H9 (cell line): ENCODE measurements around the gene MORN1. TPM values are rescaled to one million over a fixed set of nuclear protein-coding genes. Genes with fewer than 3 reads are reported as not detected.

Source experiments
- DNase-seq: peaks from one replicate; pipeline ENCODE4 v3.0.0-alpha.2; 2017
- H2AFZ ChIP-seq: one replicate; pipeline ENCODE4 v1.6.1; 2013; ENCODE audit warnings: mild to moderate bottlenecking, low read length, control low read depth, moderate library complexity
- H2AK5ac ChIP-seq: 2 replicates; pipeline ENCODE4 v1.6.1; 2013; ENCODE audit warnings: low read length, control low read depth, mixed read lengths; ENCODE audit not compliant: insufficient read length
- H2BK120ac ChIP-seq: one replicate; pipeline ENCODE4 v1.6.1; 2013; ENCODE audit warnings: low read depth, mild to moderate bottlenecking, low read length, control low read depth, inconsistent platforms; ENCODE audit not compliant: poor library complexity, severe bottlenecking
- H2BK12ac ChIP-seq: 2 replicates; pipeline ENCODE4 v1.6.1; 2013; ENCODE audit warnings: low read length, control low read depth, mixed read lengths, low read depth; ENCODE audit not compliant: insufficient read length
- H2BK15ac ChIP-seq: 2 replicates; pipeline ENCODE4 v1.6.1; 2013; ENCODE audit warnings: low read depth, low read length, control low read depth
- H2BK20ac ChIP-seq: one replicate; pipeline ENCODE4 v1.6.1; 2013; ENCODE audit warnings: low read depth, mild to moderate bottlenecking, low read length, control low read depth, inconsistent platforms; ENCODE audit not compliant: poor library complexity, severe bottlenecking
- H2BK5ac ChIP-seq: 2 replicates; pipeline ENCODE4 v1.6.1; 2013; ENCODE audit warnings: low read length, control low read depth, mixed read lengths; ENCODE audit not compliant: insufficient read length
- H3K14ac ChIP-seq: 2 replicates; pipeline ENCODE4 v1.6.1; 2013; ENCODE audit warnings: low read length, control low read depth; ENCODE audit not compliant: insufficient read depth
- H3K18ac ChIP-seq: 2 replicates; pipeline ENCODE4 v1.6.1; 2013; ENCODE audit warnings: low read depth, mild to moderate bottlenecking, mixed read lengths, low read length, control low read depth; ENCODE audit not compliant: insufficient read length
- H3K23ac ChIP-seq: 2 replicates; pipeline ENCODE4 v1.6.1; 2013; ENCODE audit warnings: low read length, control low read depth, mixed read lengths, low read depth; ENCODE audit not compliant: insufficient read length
- H3K23me2 ChIP-seq: 2 replicates; pipeline ENCODE4 v1.6.1; 2013; ENCODE audit warnings: low read depth, mild to moderate bottlenecking, mixed read lengths, low read length, control low read depth; ENCODE audit not compliant: insufficient read length, poor library complexity, severe bottlenecking
- H3K27ac ChIP-seq: 2 replicates; pipeline ENCODE4 v1.5.1; 2013; ENCODE audit warnings: low read length, control low read depth, mixed read lengths, low read depth; ENCODE audit not compliant: insufficient read length
- H3K27me3 ChIP-seq: 2 replicates; pipeline ENCODE4 v1.6.1; 2013; ENCODE audit warnings: low read length, control low read depth, inconsistent platforms; ENCODE audit not compliant: insufficient read depth
- H3K4ac ChIP-seq: 2 replicates; pipeline ENCODE4 v1.6.1; 2013; ENCODE audit warnings: low read depth, mild to moderate bottlenecking, control low read depth, inconsistent platforms, low read length, moderate library complexity
- H3K4me1 ChIP-seq: 2 replicates; pipeline ENCODE4 v1.6.1; 2013; ENCODE audit warnings: low read length, control low read depth, inconsistent platforms; ENCODE audit not compliant: insufficient read depth
- H3K4me2 ChIP-seq: 2 replicates; pipeline ENCODE4 v1.6.1; 2013; ENCODE audit warnings: low read length, control low read depth, mixed read lengths; ENCODE audit not compliant: insufficient read length, insufficient read depth
- H3K56ac ChIP-seq: 2 replicates; pipeline ENCODE4 v1.6.1; 2013; ENCODE audit warnings: low read depth, mild to moderate bottlenecking, mixed read lengths, low read length, control low read depth; ENCODE audit not compliant: insufficient read length
- H3K79me1 ChIP-seq: 2 replicates; pipeline ENCODE4 v1.6.1; 2013; ENCODE audit warnings: low read depth, mild to moderate bottlenecking, moderate library complexity, low read length, control low read depth, inconsistent platforms; ENCODE audit not compliant: insufficient read depth, poor library complexity, severe bottlenecking
- H3K79me2 ChIP-seq: 2 replicates; pipeline ENCODE4 v1.6.1; 2013; ENCODE audit warnings: low read length, control low read depth, inconsistent platforms; ENCODE audit not compliant: insufficient read depth
- H3K9ac ChIP-seq: 2 replicates; pipeline ENCODE4 v1.6.1; 2013; ENCODE audit warnings: low read length, control low read depth, mixed read lengths; ENCODE audit not compliant: insufficient read length; ENCODE audit errors: extremely low read depth
- H3K9me3 ChIP-seq: one replicate; pipeline ENCODE4 v1.6.1; 2013; ENCODE audit warnings: low read depth, low read length, inconsistent platforms; ENCODE audit not compliant: control insufficient read depth
- H3T11ph ChIP-seq: one replicate; pipeline ENCODE4 v1.6.1; 2013; ENCODE audit warnings: mild to moderate bottlenecking, low read length, control low read depth, inconsistent platforms
- H4K20me1 ChIP-seq: one replicate; pipeline ENCODE4 v1.6.1; 2013; ENCODE audit not compliant: control insufficient read depth, insufficient read length, insufficient read depth
- H4K5ac ChIP-seq: 2 replicates; pipeline ENCODE4 v1.6.1; 2013; ENCODE audit warnings: low read depth, mild to moderate bottlenecking, mixed read lengths, low read length, control low read depth; ENCODE audit not compliant: insufficient read length
- H4K8ac ChIP-seq: replicated peaks from 2 replicates; pipeline ENCODE4 v1.6.1; 2013; ENCODE audit warnings: low read length, control low read depth, mixed read lengths, low read depth; ENCODE audit not compliant: insufficient read length
- H4K91ac ChIP-seq: 2 replicates; pipeline ENCODE4 v1.6.1; 2013; ENCODE audit warnings: low read depth, mild to moderate bottlenecking, moderate library complexity, mixed read lengths, low read length, control low read depth; ENCODE audit not compliant: insufficient read length
- H3K27ac Mint-ChIP-seq, 3 experiments: 2 replicates in 2 of 3; 3 replicates in 1 of 3; pipeline ENCODE4 v1.8.0; 2020 to 2021; ENCODE audit warnings: mixed read lengths in 3 of 3, mild to moderate bottlenecking in 1 of 3, moderate library complexity in 1 of 3
- H3K27me3 Mint-ChIP-seq: 2 replicates; pipeline ENCODE4 v1.8.0; 2021; ENCODE audit warnings: low read depth, mild to moderate bottlenecking, moderate library complexity, mixed read lengths
- H3K36me3 Mint-ChIP-seq, 3 experiments: 2 replicates in 2 of 3; 3 replicates in 1 of 3; pipeline ENCODE4 v1.8.0; 2020 to 2021; ENCODE audit warnings: low read depth in 3 of 3, mixed read lengths in 3 of 3; ENCODE audit not compliant: insufficient read depth in 1 of 3
- H3K4me1 Mint-ChIP-seq, 2 experiments: 2 replicates each; pipeline ENCODE4 v1.8.0; 2020; ENCODE audit warnings: mixed read lengths in 2 of 2
- H3K4me3 Mint-ChIP-seq, 2 experiments: 2 replicates in 1 of 2; 3 replicates in 1 of 2; pipeline ENCODE4 v1.8.0; 2020 to 2021; ENCODE audit warnings: mild to moderate bottlenecking in 2 of 2, mixed read lengths in 2 of 2, moderate library complexity in 1 of 2
- H3K9me3 Mint-ChIP-seq, 2 experiments: 2 replicates in 1 of 2; 3 replicates in 1 of 2; pipeline ENCODE4 v1.8.0; 2020; ENCODE audit warnings: mild to moderate bottlenecking in 2 of 2, mixed read lengths in 2 of 2, moderate library complexity in 1 of 2
- WGBS: extraction: QIAGEN DNeasy Blood & Tissue Kit; methylation state at CpG from one replicate; pipeline ENCODE4 v1.1.7; 2013; ENCODE audit warnings: missing lambda C conversion rate, low lambda C conversion rate, mixed read lengths; ENCODE audit not compliant: insufficient read length; ENCODE audit errors: extremely low coverage; 5-methylcytosine and 5-hydroxymethylcytosine counted together
- total RNA-seq: library from RNA; stranded (reverse); gene quantifications from 2 replicates; pipeline ENCODE4 v1.2.1, GENCODE V29; 2021
- TF ChIP-seq, protein P1 (sequence below): fragments of 200-600 bp; sonication (generic); conservative IDR thresholded peaks from 3 replicates; pipeline ENCODE4 v1.8.0; 2021; ENCODE audit warnings: antibody characterized with exemption, mild to moderate bottlenecking

MORN1 gene
- total RNA-seq, 1 experiment from 2014 or later = 12.7 TPM

DNA sequence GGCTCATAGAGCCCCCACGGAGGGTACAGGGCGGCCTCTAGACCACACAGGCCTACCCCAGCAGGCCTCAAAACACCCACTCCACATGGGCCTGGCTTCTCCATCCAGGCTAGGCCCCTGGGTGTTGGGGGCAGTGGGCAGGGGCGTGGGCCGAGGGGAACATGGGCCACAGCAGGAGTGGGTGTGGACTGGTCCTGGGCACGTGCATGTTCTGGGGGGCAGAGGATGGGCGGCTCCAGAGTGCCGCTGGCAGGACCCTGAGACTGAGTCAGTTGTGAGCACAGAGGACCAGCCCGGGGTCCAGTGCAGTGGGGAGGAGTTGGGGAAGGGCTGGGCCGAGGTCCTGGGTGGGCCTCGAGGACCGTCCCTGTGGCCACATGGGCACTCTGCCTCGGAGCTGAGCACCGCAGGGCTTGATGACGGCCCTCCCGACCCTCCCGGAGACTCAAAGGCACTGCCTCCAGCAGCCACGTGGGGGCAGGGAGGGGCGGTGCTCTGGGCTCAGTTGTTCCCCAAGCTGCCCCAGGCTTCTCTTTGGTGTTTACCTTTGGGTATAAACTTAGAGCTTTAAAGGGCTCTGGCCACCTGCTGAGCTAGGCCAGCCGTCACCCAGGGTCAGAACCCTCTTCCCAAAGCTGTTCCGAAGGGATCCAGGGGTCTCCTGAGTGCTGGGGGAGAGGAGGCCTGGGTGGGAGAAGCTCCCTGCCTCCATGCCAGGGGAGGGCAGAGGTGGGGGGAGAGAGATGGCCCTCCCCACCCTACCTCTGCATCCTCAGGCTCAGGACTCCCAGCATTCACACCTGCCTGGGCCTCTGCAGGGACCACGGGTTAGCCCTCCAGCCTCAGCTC lies 79.9 kb downstream of the MORN1 start:
- no peak overlapping the region for H2BK15ac ChIP-seq
- H2BK12ac ChIP-seq = no peak overlapping the region
- no peak overlapping the region; the same call in 1 of the 2 replicates for H3K14ac ChIP-seq
- H4K8ac ChIP-seq = no peak overlapping the region
- no peak overlapping the region for H2BK20ac ChIP-seq
- no peak overlapping the region for H3K4me2 ChIP-seq
- no peaks in the 10 kb centered on the region for H3K23me2 ChIP-seq
- no peak overlapping the region for H3T11ph ChIP-seq
- TF ChIP-seq, protein P1, sequence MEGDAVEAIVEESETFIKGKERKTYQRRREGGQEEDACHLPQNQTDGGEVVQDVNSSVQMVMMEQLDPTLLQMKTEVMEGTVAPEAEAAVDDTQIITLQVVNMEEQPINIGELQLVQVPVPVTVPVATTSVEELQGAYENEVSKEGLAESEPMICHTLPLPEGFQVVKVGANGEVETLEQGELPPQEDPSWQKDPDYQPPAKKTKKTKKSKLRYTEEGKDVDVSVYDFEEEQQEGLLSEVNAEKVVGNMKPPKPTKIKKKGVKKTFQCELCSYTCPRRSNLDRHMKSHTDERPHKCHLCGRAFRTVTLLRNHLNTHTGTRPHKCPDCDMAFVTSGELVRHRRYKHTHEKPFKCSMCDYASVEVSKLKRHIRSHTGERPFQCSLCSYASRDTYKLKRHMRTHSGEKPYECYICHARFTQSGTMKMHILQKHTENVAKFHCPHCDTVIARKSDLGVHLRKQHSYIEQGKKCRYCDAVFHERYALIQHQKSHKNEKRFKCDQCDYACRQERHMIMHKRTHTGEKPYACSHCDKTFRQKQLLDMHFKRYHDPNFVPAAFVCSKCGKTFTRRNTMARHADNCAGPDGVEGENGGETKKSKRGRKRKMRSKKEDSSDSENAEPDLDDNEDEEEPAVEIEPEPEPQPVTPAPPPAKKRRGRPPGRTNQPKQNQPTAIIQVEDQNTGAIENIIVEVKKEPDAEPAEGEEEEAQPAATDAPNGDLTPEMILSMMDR = peak; percentile 65
- no peaks in the 10 kb centered on the region for H3K79me2 ChIP-seq
- H3K27me3 ChIP-seq = no peaks in the 10 kb centered on the region
- H3K9me3 ChIP-seq = no peaks in the 10 kb centered on the region
- H2AFZ ChIP-seq = no peak overlapping the region
- H3K18ac ChIP-seq = no peak overlapping the region
- no peak overlapping the region for H3K4ac ChIP-seq
- H3K4me1 Mint-ChIP-seq = peaks cover 2 to 26% of the 10 kb centered on the region in 2 experiments; a peak in 2 of 4 replicates
- no peak overlapping the region for H3K56ac ChIP-seq
- peaks cover 15 to 23% (median 21%) of the 10 kb centered on the region in 3 experiments; a peak in 6 of 7 replicates for H3K36me3 Mint-ChIP-seq
- no peak overlapping the region for H2AK5ac ChIP-seq
- H3K4me1 ChIP-seq = no peaks in the 10 kb centered on the region
- H2BK120ac ChIP-seq = no peak overlapping the region
- no peaks in the 10 kb centered on the region for H3K79me1 ChIP-seq
- H3K9ac ChIP-seq = no peak overlapping the region
- no peaks in the 10 kb centered on the region for H3K9me3 Mint-ChIP-seq
- no peak overlapping the region for H4K91ac ChIP-seq
- peaks cover 1% of the 10 kb centered on the region; the same call in 1 of the 2 replicates for H3K27me3 Mint-ChIP-seq
- no peaks in the 10 kb centered on the region for H4K20me1 ChIP-seq
- H4K5ac ChIP-seq = no peak overlapping the region
- DNase-seq = peak; percentile 88
- H3K23ac ChIP-seq = no peak overlapping the region
- H3K4me3 Mint-ChIP-seq = no peak overlapping the region
- no peak overlapping the region for H2BK5ac ChIP-seq
- H3K27ac Mint-ChIP-seq = no peak overlapping the region
- no peak overlapping the region for H3K27ac ChIP-seq
- no CpG with 5 or more reads among the region's 21 CpGs for WGBS
